HG02763 (cell line): Measurements from ENCODE around the gene CACNB2.

Source experiments
- ATAC-seq: cut with Tn5 transposase; IDR thresholded peaks from one replicate; pipeline ENCODE4 v1.9.1; 2021; ENCODE audit warnings: mild to moderate bottlenecking, moderate library complexity; ENCODE audit not compliant: unreplicated experiment

CACNB2 gene

GRCh38 chr10:18378766-18379165, 238.5 kb downstream of the CACNB2 start:
- ATAC-seq: no peak

DNA sequence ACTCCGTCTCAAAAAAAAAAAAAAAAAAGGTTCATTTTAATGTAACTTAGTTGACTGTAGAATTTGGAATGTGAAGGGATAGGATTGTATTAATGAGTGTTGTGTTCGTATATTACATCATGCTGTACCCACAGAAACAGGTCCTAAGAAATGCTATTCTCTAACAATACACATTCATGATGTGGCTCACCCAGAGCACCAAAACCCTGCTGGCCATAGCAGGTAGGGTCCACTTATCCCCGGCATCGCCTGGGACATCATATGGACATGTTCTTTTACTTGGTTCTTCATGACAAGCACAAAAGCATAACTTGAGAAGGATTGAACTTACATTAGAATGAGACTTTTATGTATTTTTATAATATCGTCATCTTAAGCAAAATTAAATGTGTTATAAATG, 241.5 kb downstream of the CACNB2 start:
- ATAC-seq: no peak

GRCh38 chr10:18397906-18398305, 257.7 kb downstream of the CACNB2 start:
- ATAC-seq: no peak

- peak; percentile 70 for ATAC-seq
Measured at GRCh38 chr10:18399158-18399557, 258.9 kb downstream of the CACNB2 start.

GRCh38 chr10:18400201-18400905, 260.1 kb downstream of the CACNB2 start:
- no peak for ATAC-seq

DNA sequence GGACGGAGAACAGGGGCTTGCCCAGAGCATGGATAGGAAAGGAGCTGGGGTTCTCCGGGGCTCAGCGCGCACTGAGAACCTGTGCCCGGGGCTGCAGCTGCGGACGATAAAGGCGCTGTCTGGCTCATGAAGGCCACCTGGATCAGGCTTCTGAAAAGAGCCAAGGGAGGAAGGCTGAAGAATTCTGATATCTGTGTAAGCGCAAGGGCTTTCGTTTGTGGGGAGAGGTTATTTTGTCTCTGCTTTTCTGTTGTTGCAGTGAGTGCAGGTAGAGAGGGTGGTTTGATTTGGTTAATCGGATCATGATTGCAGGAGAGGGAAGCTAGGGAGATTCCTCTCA, 260.7 kb downstream of the CACNB2 start:
- no peak for ATAC-seq

DNA sequence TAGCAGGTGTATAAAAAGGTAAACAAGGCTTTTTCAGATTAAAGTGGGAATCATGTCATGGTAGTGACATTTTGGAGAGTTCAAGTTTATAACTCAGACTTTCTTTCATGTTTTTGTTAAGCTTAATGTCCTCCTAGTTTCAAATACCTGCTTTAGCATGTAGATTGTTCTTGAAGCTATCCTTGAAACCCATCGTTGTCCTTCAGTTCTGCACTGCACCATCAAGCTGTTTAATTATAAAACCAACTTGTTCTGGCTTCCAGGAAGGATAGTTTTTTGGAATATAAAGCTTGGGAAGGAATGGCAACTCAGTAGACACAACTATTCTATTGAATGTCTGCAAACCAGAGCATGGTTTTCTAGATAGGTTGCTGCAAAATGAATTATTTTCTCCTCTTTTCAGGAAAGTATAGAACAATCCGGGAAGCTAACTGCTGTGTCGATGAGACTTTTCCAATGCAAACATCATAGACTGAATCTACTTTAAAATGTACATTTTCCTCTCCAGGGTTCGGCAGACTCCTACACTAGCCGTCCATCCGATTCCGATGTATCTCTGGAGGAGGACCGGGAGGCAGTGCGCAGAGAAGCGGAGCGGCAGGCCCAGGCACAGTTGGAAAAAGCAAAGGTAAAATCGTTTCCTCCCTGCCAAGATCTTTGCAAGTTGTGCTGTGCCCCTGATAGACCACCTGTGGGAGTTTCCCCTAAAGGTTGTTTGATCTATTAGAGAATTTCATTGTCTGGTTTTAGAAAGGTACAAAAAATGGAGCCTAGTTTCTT, 261.4 kb downstream of the CACNB2 start:
- ATAC-seq: no peak

- no peak for ATAC-seq
Measured at GRCh38 chr10:18402853-18403252, 262.6 kb downstream of the CACNB2 start.

DNA sequence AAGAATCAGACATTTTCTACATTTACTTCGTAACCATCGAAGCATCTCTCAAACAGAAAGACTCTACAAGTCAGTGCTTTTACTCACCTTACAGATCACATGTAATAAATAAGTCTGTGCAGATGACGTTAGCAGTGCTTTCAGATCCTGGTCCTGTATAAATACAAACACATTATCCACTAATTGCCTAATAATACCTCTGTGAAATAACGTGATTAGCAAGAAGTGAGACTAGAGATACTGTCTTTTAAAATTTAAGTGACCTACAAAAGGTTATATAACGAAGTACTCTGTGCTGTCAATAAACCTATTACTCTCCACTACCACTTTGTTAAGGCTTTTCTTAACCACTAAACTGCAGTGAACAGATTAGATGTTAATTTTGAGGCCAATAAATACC, 264.3 kb downstream of the CACNB2 start:
- no peak for ATAC-seq

DNA sequence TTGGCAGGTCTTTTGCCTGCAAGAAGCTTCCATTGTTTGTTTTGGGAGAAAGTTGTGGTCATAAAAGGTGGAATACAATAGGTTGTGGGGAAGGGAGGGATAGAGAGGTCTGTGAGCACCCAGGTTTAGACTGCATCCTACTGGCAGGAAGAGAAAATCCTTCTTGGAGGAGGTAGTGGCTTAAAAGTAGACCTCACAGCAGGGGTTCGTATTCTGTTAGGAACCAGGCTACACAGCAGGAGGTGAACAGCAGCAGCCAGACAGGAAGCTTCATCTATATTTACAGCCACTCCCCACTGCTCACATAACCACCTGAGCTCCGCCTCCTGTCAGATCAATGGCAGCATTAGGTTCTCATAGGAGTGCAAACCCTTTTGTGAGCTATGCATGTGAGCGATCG, 265.9 kb downstream of the CACNB2 start:
- no peak for ATAC-seq

GRCh38 chr10:18409599-18410397, 269.6 kb downstream of the CACNB2 start:
- ATAC-seq: peak; percentile 47

DNA sequence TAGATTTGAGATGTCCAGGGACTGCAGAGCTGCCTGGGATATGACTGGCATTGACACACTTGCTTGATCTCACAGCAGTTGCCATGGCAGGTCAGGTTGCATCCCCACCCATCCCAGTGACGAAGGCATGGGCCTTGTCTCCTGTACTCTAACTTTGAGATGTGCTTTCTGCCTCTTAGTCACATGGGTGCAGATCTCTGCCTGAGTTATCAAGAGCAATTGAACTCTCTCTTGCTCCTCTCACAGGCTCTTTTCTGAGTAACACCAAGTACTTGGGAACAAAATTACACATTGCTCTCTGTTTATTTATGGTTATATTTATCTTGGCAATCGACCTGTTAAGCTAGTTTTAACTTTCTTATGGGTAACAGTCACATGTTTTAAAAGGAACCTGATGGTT, 273.8 kb downstream of the CACNB2 start:
- no peak for ATAC-seq

- ATAC-seq: no peak
Measured at GRCh38 chr10:18417950-18418527, 277.8 kb downstream of the CACNB2 start.

- peak; percentile 62 for ATAC-seq
Measured at GRCh38 chr10:18418541-18419215, 278.5 kb downstream of the CACNB2 start.

GRCh38 chr10:18419945-18420344, 279.7 kb downstream of the CACNB2 start:
- no peak for ATAC-seq

DNA sequence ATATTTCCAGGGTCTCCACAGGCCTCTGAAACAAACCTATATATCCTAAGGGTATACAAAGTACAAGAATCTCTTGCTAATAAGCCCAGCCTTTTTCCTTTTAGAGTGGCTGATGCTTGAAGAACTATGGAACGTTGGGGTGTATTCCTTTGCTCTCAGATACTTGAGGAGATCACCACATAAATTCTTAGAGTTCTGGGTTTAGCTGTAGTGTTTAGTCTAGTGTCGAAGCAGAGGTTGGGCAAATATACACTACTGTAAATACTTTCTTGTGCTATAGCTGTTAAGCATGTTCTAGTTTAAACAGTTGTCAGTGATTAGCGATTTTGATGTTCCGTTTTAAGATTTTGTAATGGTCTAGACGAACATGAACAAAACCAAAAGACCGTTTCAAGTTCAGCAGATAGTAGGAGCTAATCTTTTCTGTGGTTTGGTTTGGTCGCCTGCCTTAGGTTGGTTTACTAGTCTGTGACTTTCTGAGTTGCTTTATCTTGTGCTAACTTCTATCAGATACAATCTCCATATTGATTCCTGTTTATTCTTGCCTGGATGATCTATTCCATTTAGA, 281.6 kb downstream of the CACNB2 start:
- ATAC-seq: no peak

GRCh38 chr10:18423058-18423637, 282.9 kb downstream of the CACNB2 start:
- no peak for ATAC-seq

GRCh38 chr10:18424200-18424599, 284.0 kb downstream of the CACNB2 start:
- ATAC-seq: no peak

DNA sequence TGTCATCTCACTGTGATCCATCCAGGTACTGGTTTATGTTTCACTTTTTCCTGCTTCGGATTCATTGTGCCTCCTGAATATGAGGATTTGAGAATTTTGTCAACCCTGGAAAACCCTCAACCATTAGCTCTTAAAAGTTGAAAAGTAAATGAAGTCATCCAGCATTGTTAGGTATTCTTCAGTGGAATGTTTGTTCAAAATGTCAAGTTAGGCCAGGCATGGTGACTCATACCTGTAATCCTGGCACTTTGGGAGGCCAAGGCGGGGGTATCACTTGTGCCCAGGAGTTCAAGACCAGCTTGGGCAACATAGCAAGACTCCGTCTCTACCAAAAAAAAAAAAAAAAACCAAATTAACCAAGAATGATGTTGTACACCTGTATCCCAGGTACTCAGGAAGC, 289.1 kb downstream of the CACNB2 start:
- no peak for ATAC-seq

DNA sequence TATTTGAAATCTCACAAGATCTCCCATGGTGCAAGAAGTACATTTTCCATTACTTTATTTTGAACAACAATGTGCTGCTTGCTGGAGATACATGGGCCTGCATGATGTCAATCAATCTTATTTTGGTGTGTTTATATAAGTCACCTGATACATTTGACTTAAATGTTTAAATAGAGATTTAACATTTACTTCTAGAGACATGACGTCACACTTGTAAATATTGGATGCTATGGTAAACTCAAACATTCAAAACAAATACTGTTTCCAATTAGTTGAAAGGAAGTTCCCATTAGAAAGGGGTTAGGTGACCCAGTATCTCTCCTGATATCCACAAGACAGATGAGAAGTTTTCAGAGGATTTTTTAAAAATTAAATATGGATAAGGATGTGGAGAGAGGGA, 296.7 kb downstream of the CACNB2 start:
- no peak for ATAC-seq
